Astrocyte (in vitro differentiated cells and primary cell): ENCODE results near the gene TGOLN2. TPM values are rescaled to one million over a fixed set of nuclear protein-coding genes. Genes with fewer than 3 reads are reported as not detected.

Source experiments
- DNase-seq: peaks from one replicate; pipeline ENCODE4 v3.0.0-alpha.2; 2010; ENCODE audit warnings: low read depth
- FAIRE-seq: peaks from 2 replicates; lab custom pipeline; 2011; peaks lifted over from hg19 to GRCh38; lab: Jason Lieb, UNC
- H2AFZ ChIP-seq: 2 replicates; pipeline ENCODE4 v1.6.0; 2012; ENCODE audit warnings: low read depth, low read length, inconsistent platforms
- H3K27ac ChIP-seq: 2 replicates; pipeline ENCODE4 v1.5.1; 2011; ENCODE audit warnings: low read depth, low read length, inconsistent platforms
- H3K27me3 ChIP-seq: 2 replicates; pipeline ENCODE4 v1.6.0; 2011; ENCODE audit warnings: low read length, inconsistent platforms; ENCODE audit not compliant: insufficient read depth
- H3K36me3 ChIP-seq: 2 replicates; pipeline ENCODE4 v1.5.1; 2011; ENCODE audit warnings: low read length, inconsistent platforms; ENCODE audit not compliant: insufficient read depth
- H3K4me1 ChIP-seq: 2 replicates; pipeline ENCODE4 v1.5.1; 2011; ENCODE audit warnings: low read length, inconsistent platforms; ENCODE audit not compliant: insufficient read depth
- H3K4me2 ChIP-seq: 2 replicates; pipeline ENCODE4 v1.6.0; 2012; ENCODE audit warnings: low read length, inconsistent platforms
- H3K4me3 ChIP-seq: 2 replicates; pipeline ENCODE4 v1.5.1; 2011; ENCODE audit warnings: low read depth, mild to moderate bottlenecking, low read length, inconsistent platforms; ENCODE audit not compliant: insufficient read depth
- H3K79me2 ChIP-seq: 2 replicates; pipeline ENCODE4 v1.6.0; 2012; ENCODE audit warnings: mild to moderate bottlenecking, low read length, inconsistent platforms; ENCODE audit not compliant: insufficient read depth
- H3K9ac ChIP-seq: 2 replicates; pipeline ENCODE4 v1.6.0; 2012; ENCODE audit warnings: mild to moderate bottlenecking, low read length, inconsistent platforms
- H3K9me3 ChIP-seq: 2 replicates; pipeline ENCODE4 v1.5.1; 2012; ENCODE audit warnings: low read depth, mild to moderate bottlenecking, low read length, inconsistent platforms; ENCODE audit not compliant: insufficient read depth
- H4K20me1 ChIP-seq: 2 replicates; pipeline ENCODE4 v1.6.0; 2012; ENCODE audit warnings: low read length, inconsistent platforms; ENCODE audit not compliant: insufficient read depth
- H3K27ac Mint-ChIP-seq: one replicate; pipeline ENCODE4 v1.8.0; 2021; ENCODE audit warnings: mild to moderate bottlenecking, mixed read lengths; ENCODE audit not compliant: unreplicated experiment
- H3K27me3 Mint-ChIP-seq: one replicate; pipeline ENCODE4 v1.8.0; 2021; ENCODE audit warnings: low read depth, mixed read lengths; ENCODE audit not compliant: unreplicated experiment
- H3K36me3 Mint-ChIP-seq: one replicate; pipeline ENCODE4 v1.8.0; 2021; ENCODE audit warnings: low read depth, mixed read lengths; ENCODE audit not compliant: unreplicated experiment
- H3K4me1 Mint-ChIP-seq: one replicate; pipeline ENCODE4 v1.8.0; 2021; ENCODE audit warnings: low read depth, mixed read lengths; ENCODE audit not compliant: unreplicated experiment
- H3K4me3 Mint-ChIP-seq: one replicate; pipeline ENCODE4 v1.8.0; 2021; ENCODE audit warnings: mild to moderate bottlenecking, moderate library complexity, mixed read lengths; ENCODE audit not compliant: unreplicated experiment
- H3K9me3 Mint-ChIP-seq: one replicate; pipeline ENCODE4 v1.8.0; 2021; ENCODE audit warnings: mild to moderate bottlenecking, mixed read lengths; ENCODE audit not compliant: unreplicated experiment
- EZH2 ChIP-seq: IDR thresholded peaks from 2 replicates; pipeline ENCODE4 v1.6.1; 2012; ENCODE audit warnings: mild to moderate bottlenecking, low read length, inconsistent platforms; ENCODE audit not compliant: insufficient read depth
- total RNA-seq: library from RNA; stranded (reverse); gene quantifications from 2 replicates; pipeline ENCODE4 v1.2.1, GENCODE V29; 2021
- TF ChIP-seq, protein P1 (sequence below): IDR thresholded peaks from 2 replicates; pipeline ENCODE4 v1.5.1; 2011; ENCODE audit warnings: low read depth, mild to moderate bottlenecking, inconsistent platforms, low read length, moderate library complexity; ENCODE audit not compliant: insufficient read depth

The TGOLN2 gene
- total RNA-seq, 1 donor from 2014 or later, result 86.7 TPM

DNA sequence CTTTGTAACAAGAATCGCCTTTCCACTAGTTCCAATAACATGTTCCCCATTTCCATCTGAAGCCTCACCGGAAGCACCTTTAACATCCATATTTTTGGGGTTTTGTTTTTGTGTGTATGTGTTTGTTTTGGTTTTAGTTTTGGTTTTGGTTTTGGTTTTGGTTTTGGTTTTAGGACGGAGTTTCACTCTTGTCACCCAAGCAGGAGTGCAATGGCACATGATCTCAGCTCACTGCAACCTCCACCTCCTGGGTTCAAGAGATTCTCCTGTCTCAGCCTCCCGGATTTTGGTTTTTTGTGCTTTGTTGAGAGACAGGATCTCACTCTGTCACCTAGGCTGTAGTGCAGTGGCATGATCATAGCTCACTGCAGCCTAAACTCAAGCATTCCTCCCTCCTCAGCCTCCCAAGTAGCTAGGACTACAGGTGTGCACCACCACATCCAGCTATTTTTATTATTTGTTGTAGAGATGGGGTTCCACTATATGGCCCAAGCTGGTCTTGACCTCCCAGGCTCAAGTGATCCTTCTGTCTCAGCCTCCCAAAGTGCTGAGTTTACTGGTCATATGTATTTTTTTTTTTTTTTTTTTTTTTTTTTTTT is 36.3 kb downstream of the TGOLN2 start:
- Histone ChIP-seq H3K27me3 (no peaks in the 10 kb centered on the region), H3K9ac (no peak overlapping the region), H3K4me1 (peaks cover 16% of the 10 kb centered on the region), H3K4me2 (no peak overlapping the region), H4K20me1 (no peaks in the 10 kb centered on the region), H2AFZ (no peak overlapping the region), H3K4me3 (no peak overlapping the region), H3K27ac (no peak overlapping the region), H3K79me2 (no peaks in the 10 kb centered on the region), H3K36me3 (no peaks in the 10 kb centered on the region), H3K9me3 (no peaks in the 10 kb centered on the region)
- no peak for TF ChIP-seq EZH2
- TF ChIP-seq, protein P1, sequence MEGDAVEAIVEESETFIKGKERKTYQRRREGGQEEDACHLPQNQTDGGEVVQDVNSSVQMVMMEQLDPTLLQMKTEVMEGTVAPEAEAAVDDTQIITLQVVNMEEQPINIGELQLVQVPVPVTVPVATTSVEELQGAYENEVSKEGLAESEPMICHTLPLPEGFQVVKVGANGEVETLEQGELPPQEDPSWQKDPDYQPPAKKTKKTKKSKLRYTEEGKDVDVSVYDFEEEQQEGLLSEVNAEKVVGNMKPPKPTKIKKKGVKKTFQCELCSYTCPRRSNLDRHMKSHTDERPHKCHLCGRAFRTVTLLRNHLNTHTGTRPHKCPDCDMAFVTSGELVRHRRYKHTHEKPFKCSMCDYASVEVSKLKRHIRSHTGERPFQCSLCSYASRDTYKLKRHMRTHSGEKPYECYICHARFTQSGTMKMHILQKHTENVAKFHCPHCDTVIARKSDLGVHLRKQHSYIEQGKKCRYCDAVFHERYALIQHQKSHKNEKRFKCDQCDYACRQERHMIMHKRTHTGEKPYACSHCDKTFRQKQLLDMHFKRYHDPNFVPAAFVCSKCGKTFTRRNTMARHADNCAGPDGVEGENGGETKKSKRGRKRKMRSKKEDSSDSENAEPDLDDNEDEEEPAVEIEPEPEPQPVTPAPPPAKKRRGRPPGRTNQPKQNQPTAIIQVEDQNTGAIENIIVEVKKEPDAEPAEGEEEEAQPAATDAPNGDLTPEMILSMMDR, result no peak
- Mint-ChIP-seq H3K4me3 (no peak overlapping the region), H3K36me3 (peaks cover 7% of the 10 kb centered on the region), H3K9me3 (no peaks in the 10 kb centered on the region), H3K27me3 (no peaks in the 10 kb centered on the region), H3K4me1 (peaks cover 24% of the 10 kb centered on the region), H3K27ac (no peak overlapping the region)
- DNase-seq (no peak), FAIRE-seq (no peak)

DNA sequence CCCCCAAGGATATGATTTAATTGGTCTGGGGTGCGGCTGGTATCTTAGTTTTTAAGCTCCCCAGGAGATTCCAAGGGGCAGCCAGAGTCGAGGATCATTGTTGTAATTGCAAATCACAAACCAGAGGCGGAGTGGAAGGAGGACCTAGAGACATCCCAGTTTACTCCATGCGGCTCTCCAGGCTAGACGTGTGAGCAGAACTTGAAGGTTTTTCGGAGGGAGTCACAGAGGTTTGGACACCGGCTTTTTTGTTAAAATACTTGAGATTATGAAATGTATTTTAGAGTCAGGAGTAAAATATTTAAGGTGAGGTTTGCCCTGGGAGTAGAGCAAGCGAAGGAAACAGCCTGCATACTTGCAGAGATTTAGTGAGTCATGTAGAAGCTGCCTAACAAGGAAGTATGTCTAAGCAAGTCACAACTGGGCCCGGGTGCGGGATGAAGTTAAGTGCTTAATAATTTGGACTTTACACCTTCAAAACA is 39.5 kb downstream of the TGOLN2 start:
- FAIRE-seq (no peak), DNase-seq (peak; percentile 86)
- peaks cover 21% of the 10 kb centered on the region for H3K4me1 Mint-ChIP-seq
- peak overlapping the region; percentile 67 for H3K4me2 ChIP-seq
- H3K9ac ChIP-seq, result peak overlapping the region; percentile 46
- no peaks in the 10 kb centered on the region for H3K9me3 Mint-ChIP-seq
- no peak overlapping the region for H3K4me3 Mint-ChIP-seq
- peak overlapping the region; percentile 51 for H3K27ac ChIP-seq
- no peaks in the 10 kb centered on the region for H3K27me3 ChIP-seq
- peaks cover 12% of the 10 kb centered on the region for H3K36me3 Mint-ChIP-seq
- TF ChIP-seq EZH2, result no peak
- TF ChIP-seq, protein P1, result no peak
- H3K9me3 ChIP-seq, result no peaks in the 10 kb centered on the region
- no peaks in the 10 kb centered on the region for H3K36me3 ChIP-seq
- H3K27me3 Mint-ChIP-seq, result no peaks in the 10 kb centered on the region
- peaks cover 2% of the 10 kb centered on the region for H4K20me1 ChIP-seq
- H3K27ac Mint-ChIP-seq, result peak overlapping the region; percentile 94
- no peak overlapping the region for H2AFZ ChIP-seq
- H3K4me3 ChIP-seq, result no peak overlapping the region
- H3K79me2 ChIP-seq, result no peaks in the 10 kb centered on the region
- peaks cover 12% of the 10 kb centered on the region for H3K4me1 ChIP-seq

DNA sequence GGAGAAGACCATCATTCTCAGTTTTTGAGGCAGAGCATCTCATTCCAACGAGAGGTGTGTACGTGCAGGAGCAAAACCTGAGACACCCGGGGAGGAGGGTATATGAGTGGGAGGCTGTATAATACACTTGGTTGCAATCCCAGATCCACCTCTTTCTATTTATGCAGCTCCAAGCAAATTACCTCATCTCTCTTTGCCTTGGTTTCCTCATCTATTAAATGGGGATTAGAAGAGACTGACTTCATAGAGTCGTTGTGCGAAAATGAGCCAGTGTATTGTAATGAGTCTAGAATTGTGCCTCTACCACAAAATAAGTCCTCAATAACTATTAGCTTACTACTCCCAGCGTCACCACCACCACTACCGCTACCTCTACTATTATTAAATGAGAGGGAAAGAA is 40.1 kb downstream of the TGOLN2 start:
- H3K36me3 Mint-ChIP-seq, result peaks cover 12% of the 10 kb centered on the region
- peaks cover 2% of the 10 kb centered on the region for H4K20me1 ChIP-seq
- H3K4me2 ChIP-seq, result peak overlapping the region; percentile 67
- H3K4me3 ChIP-seq, result no peak overlapping the region
- H3K9me3 ChIP-seq, result no peaks in the 10 kb centered on the region
- TF ChIP-seq, protein P1, result no peak
- TF ChIP-seq EZH2, result no peak
- peak overlapping the region; percentile 46 for H3K9ac ChIP-seq
- no peak overlapping the region for H2AFZ ChIP-seq
- no peak overlapping the region for H3K4me3 Mint-ChIP-seq
- no peaks in the 10 kb centered on the region for H3K9me3 Mint-ChIP-seq
- peak overlapping the region; percentile 94 for H3K27ac Mint-ChIP-seq
- peaks cover 21% of the 10 kb centered on the region for H3K4me1 Mint-ChIP-seq
- no peaks in the 10 kb centered on the region for H3K36me3 ChIP-seq
- H3K27me3 Mint-ChIP-seq, result no peaks in the 10 kb centered on the region
- no peaks in the 10 kb centered on the region for H3K79me2 ChIP-seq
- no peak for DNase-seq
- H3K27ac ChIP-seq, result no peak overlapping the region
- no peak for FAIRE-seq
- H3K27me3 ChIP-seq, result no peaks in the 10 kb centered on the region
- H3K4me1 ChIP-seq, result peaks cover 12% of the 10 kb centered on the region
